GM23338 (cell line): Measurements from ENCODE around the gene IFT43. TPM values are rescaled to one million over a fixed set of nuclear protein-coding genes. Genes with fewer than 3 reads are reported as not detected.

Source experiments
- ATAC-seq: fragments of 200-7000 bp; cut with Tn5 transposase; 3 replicates; pipeline ENCODE4 v1.9.1; 2020
- DNase-seq: peaks from one replicate; pipeline ENCODE4 v3.0.0-alpha.2; 2015; ENCODE audit warnings: low spot score
- H2AFZ ChIP-seq: fragments of 200-600 bp; sonication (generic); 2 replicates; pipeline ENCODE4 v1.8.0; 2016; ENCODE audit warnings: antibody characterized with exemption, mild to moderate bottlenecking, moderate library complexity
- H3F3A ChIP-seq: fragments of 200-600 bp; sonication (generic); replicated peaks from 2 replicates; pipeline ENCODE4 v1.8.0; 2017; ENCODE audit warnings: antibody characterized with exemption, mixed run types, low read depth
- H3K27ac ChIP-seq: fragments of 200-600 bp; sonication (generic); 2 replicates; pipeline ENCODE4 v1.6.1; 2016; ENCODE audit warnings: low read depth
- H3K27me3 ChIP-seq: fragments of 200-600 bp; sonication (generic); 2 replicates; pipeline ENCODE4 v1.8.0; 2016; ENCODE audit warnings: mild to moderate bottlenecking, mixed run types, moderate library complexity; ENCODE audit not compliant: insufficient read depth
- H3K36me3 ChIP-seq: fragments of 200-600 bp; sonication (generic); 2 replicates; pipeline ENCODE4 v1.8.0; 2016; ENCODE audit warnings: mild to moderate bottlenecking; ENCODE audit not compliant: insufficient read depth
- H3K4me1 ChIP-seq: fragments of 200-600 bp; sonication (generic); 2 replicates; pipeline ENCODE4 v1.8.0; 2016; ENCODE audit warnings: mild to moderate bottlenecking, moderate library complexity; ENCODE audit not compliant: insufficient read depth
- H3K4me2 ChIP-seq: fragments of 200-600 bp; sonication (generic); 2 replicates; pipeline ENCODE4 v1.7.1; 2017; ENCODE audit warnings: mixed run types
- H3K4me3 ChIP-seq: fragments of 200-600 bp; sonication (generic); 2 replicates; pipeline ENCODE4 v1.6.1; 2016; ENCODE audit warnings: mixed run types
- H3K79me2 ChIP-seq: fragments of 200-600 bp; sonication (generic); replicated peaks from 2 replicates; pipeline ENCODE4 v1.8.0; 2017; ENCODE audit warnings: mild to moderate bottlenecking; ENCODE audit not compliant: insufficient read depth
- H3K9me2 ChIP-seq: fragments of 200-600 bp; sonication (generic); 2 replicates; pipeline ENCODE4 v1.8.0; 2017; ENCODE audit not compliant: insufficient read depth
- H4K20me1 ChIP-seq: fragments of 200-600 bp; sonication (generic); replicated peaks from 2 replicates; pipeline ENCODE4 v1.8.0; 2017; ENCODE audit warnings: mild to moderate bottlenecking; ENCODE audit not compliant: insufficient read depth
- H3K27ac Mint-ChIP-seq: 2 replicates; pipeline ENCODE4 v1.8.0; 2020; ENCODE audit warnings: inconsistent platforms, mild to moderate bottlenecking, moderate library complexity, mixed read lengths
- H3K27me3 Mint-ChIP-seq: 3 replicates; pipeline ENCODE4 v1.8.0; 2022; ENCODE audit warnings: low read depth, mild to moderate bottlenecking, moderate library complexity, mixed read lengths, inconsistent platforms; ENCODE audit not compliant: insufficient read depth, poor library complexity
- H3K36me3 Mint-ChIP-seq: 3 replicates; pipeline ENCODE4 v1.8.0; 2021; ENCODE audit warnings: low read depth, mild to moderate bottlenecking, inconsistent platforms, moderate library complexity, mixed read lengths
- H3K4me1 Mint-ChIP-seq: 3 replicates; pipeline ENCODE4 v1.8.0; 2020; ENCODE audit warnings: mild to moderate bottlenecking, inconsistent platforms, mixed read lengths
- H3K4me3 Mint-ChIP-seq: 3 replicates; pipeline ENCODE4 v1.8.0; 2021; ENCODE audit warnings: moderate library complexity, mild to moderate bottlenecking, inconsistent platforms, mixed read lengths
- H3K9me3 Mint-ChIP-seq: 3 replicates; pipeline ENCODE4 v1.8.0; 2020; ENCODE audit warnings: moderate library complexity, mild to moderate bottlenecking, inconsistent platforms, mixed read lengths
- CREB1 ChIP-seq: fragments of 250-450 bp; sonication (Bioruptor Pico); IDR thresholded peaks from 2 replicates; pipeline ENCODE4 v1.5.0; 2020; ENCODE audit warnings: low read depth, mild to moderate bottlenecking, moderate library complexity
- EZH2 ChIP-seq: fragments of 200-600 bp; sonication (generic); IDR thresholded peaks from one replicate; pipeline ENCODE4 v1.8.0; 2017; ENCODE audit warnings: antibody characterized with exemption, mild to moderate bottlenecking, low read depth; ENCODE audit not compliant: unreplicated experiment
- EZH2phosphoT487 ChIP-seq: fragments of 200-600 bp; sonication (generic); IDR thresholded peaks from one replicate; pipeline ENCODE4 v1.8.1; 2018; ENCODE audit warnings: antibody characterized with exemption; ENCODE audit not compliant: unreplicated experiment
- JUNB ChIP-seq: IDR thresholded peaks from one replicate; pipeline ENCODE4 v1.6.1; 2016; ENCODE audit warnings: antibody characterized with exemption; ENCODE audit not compliant: unreplicated experiment
- NANOG ChIP-seq: IDR thresholded peaks from 2 replicates; pipeline ENCODE4 v1.6.1; 2016; ENCODE audit warnings: antibody characterized with exemption, borderline replicate concordance
- POLR2AphosphoS5 ChIP-seq: IDR thresholded peaks from 2 replicates; pipeline ENCODE4 v1.6.1; 2016; ENCODE audit warnings: antibody characterized with exemption, low read depth
- STAT1 ChIP-seq: IDR thresholded peaks from one replicate; pipeline ENCODE4 v1.6.1; 2016; ENCODE audit warnings: antibody characterized with exemption; ENCODE audit not compliant: unreplicated experiment
- ZNF114 ChIP-seq: fragments of 250-450 bp; sonication (Bioruptor Pico); IDR thresholded peaks from 2 replicates; pipeline ENCODE4 v1.5.0; 2020; ENCODE audit warnings: mild to moderate bottlenecking, moderate library complexity
- ZNF331 ChIP-seq: fragments of 250-450 bp; sonication (Bioruptor Pico); IDR thresholded peaks from 2 replicates; pipeline ENCODE4 v1.5.0; 2020; ENCODE audit warnings: low read depth, mild to moderate bottlenecking, moderate library complexity
- polyA plus RNA-seq: library from polyadenylated mRNA; unstranded; fragments of >200 nt; fragmentation: Nextera tagmentation; extraction: Ambion mirVana; gene quantifications from 2 replicates; pipeline ENCODE4 v1.2.1, GENCODE V29; 2016
- total RNA-seq: library from RNA; depleted of rRNA; stranded (reverse); fragments of >200 nt; shearing (Covaris generic); gene quantifications from 2 replicates; pipeline ENCODE4 v1.2.3, GENCODE V29; 2014
- TF ChIP-seq, protein P1 (sequence below): IDR thresholded peaks from 2 replicates; pipeline ENCODE4 v1.6.1; 2016; ENCODE audit warnings: antibody characterized with exemption
- TF ChIP-seq, protein P2 (sequence below): IDR thresholded peaks from one replicate; pipeline ENCODE4 v1.6.1; 2018; ENCODE audit warnings: antibody characterized with exemption; ENCODE audit not compliant: unreplicated experiment
- TF ChIP-seq, protein P3 (sequence below), 2 experiments: fragments of 200-600 bp in 1 of 2; sonication (generic) in 1 of 2; conservative IDR thresholded peaks; 2 replicates each; pipeline versions ENCODE4 v1.5.1 to v1.6.1; 2016 to 2017; ENCODE audit warnings: antibody characterized with exemption in 2 of 2, low read depth in 2 of 2, mild to moderate bottlenecking in 2 of 2, moderate library complexity in 1 of 2

The IFT43 gene
- total and polyA plus RNA-seq, 2 experiments from 2014 or later, result 21.5 to 43.1 TPM

DNA sequence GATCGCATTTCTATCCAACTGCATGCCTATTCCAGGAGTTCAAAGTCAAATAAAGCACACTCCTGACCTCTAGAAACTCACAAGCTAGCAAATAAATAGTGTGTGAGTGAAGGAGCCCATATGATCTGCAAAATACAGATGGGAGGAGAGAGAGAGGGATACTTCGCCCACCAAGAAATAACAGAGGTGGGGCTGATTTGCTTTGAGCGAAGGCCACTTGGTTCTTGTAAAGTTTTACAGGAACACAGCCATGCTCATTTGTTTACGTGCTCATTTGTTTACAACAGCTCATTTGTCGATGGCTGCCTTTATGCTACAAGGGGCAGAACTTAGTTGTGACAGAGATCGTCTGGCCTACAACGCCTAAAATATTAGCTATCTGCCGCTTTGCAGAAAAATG, 102.8 kb downstream of the IFT43 start:
- Mint-ChIP-seq H3K27me3 (peaks cover 10% of the 10 kb centered on the region), H3K36me3 (no peaks in the 10 kb centered on the region), H3K4me3 (no peak overlapping the region), H3K27ac (no peak overlapping the region), H3K4me1 (peaks cover 46% of the 10 kb centered on the region), H3K9me3 (no peaks in the 10 kb centered on the region; the same call in 2 of the 3 replicates)
- Histone ChIP-seq H3K27ac (no peak overlapping the region), H3K36me3 (no peaks in the 10 kb centered on the region), H4K20me1 (no peaks in the 10 kb centered on the region), H3K4me2 (no peak overlapping the region), H3K27me3 (no peaks in the 10 kb centered on the region), H2AFZ (peak overlapping the region; percentile 20; the same call in 1 of the 2 replicates), H3K79me2 (no peaks in the 10 kb centered on the region), H3K4me3 (no peak overlapping the region), H3K9me2 (peaks cover 3% of the 10 kb centered on the region; the same call in 1 of the 2 replicates), H3F3A (no peaks in the 10 kb centered on the region), H3K4me1 (peaks cover 39% of the 10 kb centered on the region)
- TF ChIP-seq ZNF114 (CRISPR knock-in tag), result no peak
- DNase-seq (no peak), ATAC-seq (no peak)

DNA sequence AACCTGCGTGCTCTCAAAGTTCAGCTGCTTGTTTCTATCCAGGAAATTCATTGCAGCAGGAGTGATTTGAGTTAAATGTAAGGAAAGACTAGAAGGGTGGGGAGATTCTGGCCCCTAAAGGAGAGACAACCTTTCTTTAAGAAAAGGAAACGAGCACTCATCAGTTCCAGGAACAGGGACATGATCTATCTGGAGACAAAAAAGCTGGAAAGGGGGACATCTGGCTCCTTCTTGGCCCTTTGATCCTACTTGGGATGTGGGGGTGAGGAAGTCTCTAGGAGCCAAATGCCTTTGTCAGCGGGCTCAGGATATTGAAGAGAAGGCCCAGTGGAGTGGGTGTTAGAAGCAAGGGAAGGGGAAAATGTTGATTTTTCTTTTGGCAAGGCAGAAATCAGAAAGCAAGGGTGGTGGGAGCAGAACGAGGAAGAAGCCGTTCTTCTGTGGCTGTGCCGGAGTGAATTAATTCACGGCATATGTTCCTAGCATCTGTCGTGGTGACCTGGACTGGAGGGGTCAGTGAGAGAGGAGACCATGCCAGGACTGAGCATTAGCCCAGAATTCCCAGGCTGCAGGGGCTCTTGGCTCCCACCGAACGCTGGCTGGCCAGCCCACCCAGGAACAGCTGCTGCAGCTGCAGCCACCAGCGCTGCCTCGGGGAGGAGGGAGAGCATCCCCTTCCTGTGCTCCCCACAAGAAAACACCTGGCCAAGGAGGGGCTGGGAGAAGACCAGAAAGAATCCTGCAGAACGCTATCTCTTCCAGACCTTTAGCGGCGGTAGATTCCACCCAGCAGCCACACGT, 103.4 kb downstream of the IFT43 start:
- peaks cover 3% of the 10 kb centered on the region; the same call in 1 of the 2 replicates for H3K9me2 ChIP-seq
- H3K27me3 ChIP-seq, result no peaks in the 10 kb centered on the region
- H3K27ac ChIP-seq, result no peak overlapping the region
- no peaks in the 10 kb centered on the region for H3K36me3 Mint-ChIP-seq
- peak overlapping the region; percentile 20; the same call in 1 of the 2 replicates for H2AFZ ChIP-seq
- H3K27ac Mint-ChIP-seq, result peak overlapping the region; percentile 9; the same call in 1 of the 2 replicates
- H3F3A ChIP-seq, result no peaks in the 10 kb centered on the region
- peaks cover 42% of the 10 kb centered on the region for H3K4me1 Mint-ChIP-seq
- H3K4me3 Mint-ChIP-seq, result no peak overlapping the region
- H3K4me2 ChIP-seq, result no peak overlapping the region
- H3K27me3 Mint-ChIP-seq, result peaks cover 9% of the 10 kb centered on the region
- no peak for DNase-seq
- ATAC-seq, result no peak
- H4K20me1 ChIP-seq, result no peaks in the 10 kb centered on the region
- H3K9me3 Mint-ChIP-seq, result no peaks in the 10 kb centered on the region; the same call in 2 of the 3 replicates
- peaks cover 34% of the 10 kb centered on the region for H3K4me1 ChIP-seq
- no peaks in the 10 kb centered on the region for H3K36me3 ChIP-seq
- no peak overlapping the region for H3K4me3 ChIP-seq
- no peaks in the 10 kb centered on the region for H3K79me2 ChIP-seq
- TF ChIP-seq EZH2phosphoT487 (no peak), JUNB (no peak), ZNF114 (CRISPR knock-in tag) (no peak), ZNF331 (no peak), EZH2 (no peak), NANOG (no peak), CREB1 (CRISPR knock-in tag) (no peak), POLR2AphosphoS5 (no peak), STAT1 (no peak)
- TF ChIP-seq, protein P1, sequence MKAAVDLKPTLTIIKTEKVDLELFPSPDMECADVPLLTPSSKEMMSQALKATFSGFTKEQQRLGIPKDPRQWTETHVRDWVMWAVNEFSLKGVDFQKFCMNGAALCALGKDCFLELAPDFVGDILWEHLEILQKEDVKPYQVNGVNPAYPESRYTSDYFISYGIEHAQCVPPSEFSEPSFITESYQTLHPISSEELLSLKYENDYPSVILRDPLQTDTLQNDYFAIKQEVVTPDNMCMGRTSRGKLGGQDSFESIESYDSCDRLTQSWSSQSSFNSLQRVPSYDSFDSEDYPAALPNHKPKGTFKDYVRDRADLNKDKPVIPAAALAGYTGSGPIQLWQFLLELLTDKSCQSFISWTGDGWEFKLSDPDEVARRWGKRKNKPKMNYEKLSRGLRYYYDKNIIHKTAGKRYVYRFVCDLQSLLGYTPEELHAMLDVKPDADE, result no peak
- TF ChIP-seq, protein P2, sequence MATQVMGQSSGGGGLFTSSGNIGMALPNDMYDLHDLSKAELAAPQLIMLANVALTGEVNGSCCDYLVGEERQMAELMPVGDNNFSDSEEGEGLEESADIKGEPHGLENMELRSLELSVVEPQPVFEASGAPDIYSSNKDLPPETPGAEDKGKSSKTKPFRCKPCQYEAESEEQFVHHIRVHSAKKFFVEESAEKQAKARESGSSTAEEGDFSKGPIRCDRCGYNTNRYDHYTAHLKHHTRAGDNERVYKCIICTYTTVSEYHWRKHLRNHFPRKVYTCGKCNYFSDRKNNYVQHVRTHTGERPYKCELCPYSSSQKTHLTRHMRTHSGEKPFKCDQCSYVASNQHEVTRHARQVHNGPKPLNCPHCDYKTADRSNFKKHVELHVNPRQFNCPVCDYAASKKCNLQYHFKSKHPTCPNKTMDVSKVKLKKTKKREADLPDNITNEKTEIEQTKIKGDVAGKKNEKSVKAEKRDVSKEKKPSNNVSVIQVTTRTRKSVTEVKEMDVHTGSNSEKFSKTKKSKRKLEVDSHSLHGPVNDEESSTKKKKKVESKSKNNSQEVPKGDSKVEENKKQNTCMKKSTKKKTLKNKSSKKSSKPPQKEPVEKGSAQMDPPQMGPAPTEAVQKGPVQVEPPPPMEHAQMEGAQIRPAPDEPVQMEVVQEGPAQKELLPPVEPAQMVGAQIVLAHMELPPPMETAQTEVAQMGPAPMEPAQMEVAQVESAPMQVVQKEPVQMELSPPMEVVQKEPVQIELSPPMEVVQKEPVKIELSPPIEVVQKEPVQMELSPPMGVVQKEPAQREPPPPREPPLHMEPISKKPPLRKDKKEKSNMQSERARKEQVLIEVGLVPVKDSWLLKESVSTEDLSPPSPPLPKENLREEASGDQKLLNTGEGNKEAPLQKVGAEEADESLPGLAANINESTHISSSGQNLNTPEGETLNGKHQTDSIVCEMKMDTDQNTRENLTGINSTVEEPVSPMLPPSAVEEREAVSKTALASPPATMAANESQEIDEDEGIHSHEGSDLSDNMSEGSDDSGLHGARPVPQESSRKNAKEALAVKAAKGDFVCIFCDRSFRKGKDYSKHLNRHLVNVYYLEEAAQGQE, result no peak
- TF ChIP-seq, protein P3, sequence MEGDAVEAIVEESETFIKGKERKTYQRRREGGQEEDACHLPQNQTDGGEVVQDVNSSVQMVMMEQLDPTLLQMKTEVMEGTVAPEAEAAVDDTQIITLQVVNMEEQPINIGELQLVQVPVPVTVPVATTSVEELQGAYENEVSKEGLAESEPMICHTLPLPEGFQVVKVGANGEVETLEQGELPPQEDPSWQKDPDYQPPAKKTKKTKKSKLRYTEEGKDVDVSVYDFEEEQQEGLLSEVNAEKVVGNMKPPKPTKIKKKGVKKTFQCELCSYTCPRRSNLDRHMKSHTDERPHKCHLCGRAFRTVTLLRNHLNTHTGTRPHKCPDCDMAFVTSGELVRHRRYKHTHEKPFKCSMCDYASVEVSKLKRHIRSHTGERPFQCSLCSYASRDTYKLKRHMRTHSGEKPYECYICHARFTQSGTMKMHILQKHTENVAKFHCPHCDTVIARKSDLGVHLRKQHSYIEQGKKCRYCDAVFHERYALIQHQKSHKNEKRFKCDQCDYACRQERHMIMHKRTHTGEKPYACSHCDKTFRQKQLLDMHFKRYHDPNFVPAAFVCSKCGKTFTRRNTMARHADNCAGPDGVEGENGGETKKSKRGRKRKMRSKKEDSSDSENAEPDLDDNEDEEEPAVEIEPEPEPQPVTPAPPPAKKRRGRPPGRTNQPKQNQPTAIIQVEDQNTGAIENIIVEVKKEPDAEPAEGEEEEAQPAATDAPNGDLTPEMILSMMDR (conservative IDR thresholded peaks at IDR 0.05; ENCODE audit: low read depth in 2 of 2), result no peak
